HepG2 (cell line): ENCODE data around the gene SNX30. TPM values are rescaled to one million over a fixed set of nuclear protein-coding genes. Genes with fewer than 3 reads are reported as not detected.

Experiments
- ATAC-seq: fragments of 200-7000 bp; cut with Tn5 transposase; 3 replicates; pipeline ENCODE4 v1.9.1; 2020; ENCODE audit warnings: mild to moderate bottlenecking, moderate library complexity
- BruUV-seq: library from RNA; stranded (reverse); fragments of 400-500 nt; replicated peaks from 2 replicates; lab custom pipeline; 2021; lab: Mats Ljungman, UMichigan
- CTCF ChIA-PET: fragments of 300-600 bp; formaldehyde crosslinking; extraction: SDS; loops from one replicate; lab custom pipeline; 2021; ENCODE audit warnings: low total read pairs, inconsistent platforms, low intra/inter-chr PET ratio; lab: Yijun Ruan, JAX
- POLR2A ChIA-PET: fragments of 350-600 bp; sonication (Branson Sonifier 250); formaldehyde crosslinking; loops from one replicate; lab custom pipeline; 2020; ENCODE audit warnings: antibody characterized with exemption, inconsistent platforms; lab: Yijun Ruan, JAX
- DNase-seq: peaks from one replicate; pipeline ENCODE4 v3.0.0-alpha.2; 2015; ENCODE audit warnings: low spot score
- FAIRE-seq: peaks from 3 replicates; lab custom pipeline; 2011; peaks lifted over from hg19 to GRCh38; lab: Jason Lieb, UNC
- H2AFZ ChIP-seq: one replicate; pipeline ENCODE4 v1.6.1; 2011; ENCODE audit warnings: low read length, inconsistent platforms
- H3K27ac ChIP-seq: fragments of 300-600 bp; 3 replicates; pipeline ENCODE4 v1.8.0; 2011; ENCODE audit warnings: mixed run types, mild to moderate bottlenecking, mixed read lengths, low read length, inconsistent platforms; ENCODE audit not compliant: insufficient read depth; ENCODE audit errors: extremely low read length
- H3K27me3 ChIP-seq, 2 experiments: fragments of 200-600 bp in 1 of 2; 2 replicates in 1 of 2; 3 replicates in 1 of 2; pipeline versions ENCODE4 v1.6.0 to v1.8.0; 2011; ENCODE audit warnings: low read length in 2 of 2, mild to moderate bottlenecking in 2 of 2, moderate library complexity in 2 of 2, inconsistent platforms in 1 of 2; ENCODE audit not compliant: insufficient read depth in 2 of 2, control insufficient read depth in 1 of 2
- H3K36me3 ChIP-seq, 2 experiments: fragments of 200-600 bp in 1 of 2; replicated peaks in 1 of 2; 2 replicates in 1 of 2; 3 replicates in 1 of 2; pipeline versions ENCODE4 v1.5.1 to v1.8.0; 2011; ENCODE audit warnings: low read length in 2 of 2, inconsistent platforms in 1 of 2; ENCODE audit not compliant: insufficient read depth in 2 of 2, control insufficient read depth in 1 of 2
- H3K4me1 ChIP-seq: 2 replicates; pipeline ENCODE4 v1.5.1; 2012; ENCODE audit warnings: low read length, inconsistent platforms; ENCODE audit not compliant: insufficient read depth
- H3K4me2 ChIP-seq: 2 replicates; pipeline ENCODE4 v1.6.0; 2011; ENCODE audit warnings: low read depth, low read length, inconsistent platforms
- H3K4me3 ChIP-seq, 3 experiments: fragments of 200-600 bp in 1 of 3; sonication (generic), shearing (Covaris generic) in 1 of 3; replicated peaks in 1 of 3; 2 replicates each; pipeline ENCODE4 v1.5.1; 2011 to 2016; ENCODE audit warnings: low read length in 3 of 3, inconsistent platforms in 2 of 3, low read depth in 2 of 3, mild to moderate bottlenecking in 2 of 3, control low read depth in 1 of 3, mixed read lengths in 1 of 3; ENCODE audit not compliant: insufficient read depth in 1 of 3
- H3K79me2 ChIP-seq: one replicate; pipeline ENCODE4 v1.6.1; 2011; ENCODE audit warnings: low read length, inconsistent platforms; ENCODE audit not compliant: insufficient read depth
- H3K9ac ChIP-seq: 2 replicates; pipeline ENCODE4 v1.6.0; 2011; ENCODE audit warnings: mild to moderate bottlenecking, low read depth, low read length, inconsistent platforms; ENCODE audit not compliant: insufficient read depth
- H3K9me3 ChIP-seq: 2 replicates; pipeline ENCODE4 v1.5.1; 2012; ENCODE audit warnings: mild to moderate bottlenecking, low read length
- H4K20me1 ChIP-seq: 2 replicates; pipeline ENCODE4 v1.6.0; 2011; ENCODE audit warnings: inconsistent platforms, mild to moderate bottlenecking, low read length, moderate library complexity; ENCODE audit not compliant: insufficient read depth
- ATM ChIP-seq: fragments of 450-650 bp; IDR thresholded peaks from 2 replicates; pipeline ENCODE4 v1.7.1; 2017; ENCODE audit warnings: mild to moderate bottlenecking, borderline replicate concordance
- FOXC1 ChIP-seq: sonication (generic); formaldehyde crosslinking; IDR thresholded peaks from 2 replicates; pipeline ENCODE4 v1.8.0; 2022; ENCODE audit warnings: mild to moderate bottlenecking, missing genetic modification reagents, borderline replicate concordance
- HDAC6 ChIP-seq: fragments of 200-600 bp; sonication (generic); IDR thresholded peaks from 2 replicates; pipeline ENCODE4 v1.7.0; 2017; ENCODE audit warnings: mild to moderate bottlenecking, antibody characterized with exemption, low read length, low read depth
- HOMEZ ChIP-seq: IDR thresholded peaks from 2 replicates; pipeline ENCODE4 v1.6.1; 2016; ENCODE audit warnings: low read depth
- LRRFIP1 ChIP-seq: sonication (generic); formaldehyde crosslinking; conservative IDR thresholded peaks from 2 replicates; pipeline ENCODE4 v1.4.0; 2020; ENCODE audit warnings: missing genetic modification reagents
- PRMT3 ChIP-seq: sonication (generic); formaldehyde crosslinking; IDR thresholded peaks from 2 replicates; pipeline ENCODE4 v1.8.1; 2022; ENCODE audit warnings: low read depth, mild to moderate bottlenecking, moderate library complexity, missing genetic modification reagents, borderline replicate concordance
- TFDP1 ChIP-seq: IDR thresholded peaks from 2 replicates; pipeline ENCODE4 v1.6.1; 2016; ENCODE audit warnings: missing compliant biosample characterization, missing genetic modification reagents, borderline replicate concordance
- ZBTB1 ChIP-seq: sonication (generic); formaldehyde crosslinking; IDR thresholded peaks from 2 replicates; pipeline ENCODE4 v1.4.0; 2020; ENCODE audit warnings: missing genetic modification reagents, borderline replicate concordance
- ZFAT ChIP-seq: sonication (generic); formaldehyde crosslinking; conservative IDR thresholded peaks from 2 replicates; pipeline ENCODE4 v1.8.1; 2023; ENCODE audit warnings: missing genetic modification reagents, inconsistent platforms
- ZFX ChIP-seq: sonication (generic); formaldehyde crosslinking; IDR thresholded peaks from 2 replicates; pipeline ENCODE4 v1.4.0; 2020; ENCODE audit warnings: mild to moderate bottlenecking, low read depth, missing genetic modification reagents, moderate library complexity
- ZNF260 ChIP-seq: sonication (generic); formaldehyde crosslinking; IDR thresholded peaks from 2 replicates; pipeline ENCODE4 v1.4.0; 2020; ENCODE audit warnings: missing genetic modification reagents, low read depth, mild to moderate bottlenecking, borderline replicate concordance
- ZNF607 ChIP-seq: sonication (generic); formaldehyde crosslinking; IDR thresholded peaks from 2 replicates; pipeline ENCODE4 v1.5.1; 2020; ENCODE audit warnings: missing genetic modification reagents, mild to moderate bottlenecking, borderline replicate concordance
- ZNF678 ChIP-seq: sonication (generic); formaldehyde crosslinking; IDR thresholded peaks from 2 replicates; pipeline ENCODE4 v1.4.0; 2020; ENCODE audit warnings: mild to moderate bottlenecking, missing genetic modification reagents
- WGBS: methylation state at CpG from one replicate; pipeline ENCODE4 v1.1.6; 2017; ENCODE audit warnings: low lambda C conversion rate; 5-methylcytosine and 5-hydroxymethylcytosine counted together
- in situ Hi-C: cut with HindIII; loops from 2 replicates; pipeline ENCODE4 v1.10.0; 2017; ENCODE audit warnings: low pct_unique_long_range_greater_than_20kb; ENCODE audit not compliant: extremely low pct_ligation_motif_present
- intact Hi-C: fragments of 100-400 bp; cut with micrococcal nuclease; formaldehyde crosslinking; loops from one replicate; pipeline ENCODE4 v1.10.0; 2022; ENCODE audit not compliant: unreplicated experiment
- polyA plus RNA-seq, 8 experiments: library from polyadenylated mRNA; depleted of rRNA in 3 of 8; stranded (reverse) in 7 of 8; unstranded in 1 of 8; fragments of >200 nt; fragmentation: Illumina TruSeq in 4 of 8; extraction: Trizol in 4 of 8; gene quantifications; 2 replicates each; pipeline versions ENCODE4 v1.2.1 to v1.2.3, GENCODE V29; 2011 to 2016; ENCODE audit warnings: low read depth in 4 of 8, missing spikeins in 1 of 8, mixed read lengths in 1 of 8; ENCODE audit not compliant: insufficient read depth in 1 of 8
- total RNA-seq, 5 experiments: library from RNA; depleted of rRNA; stranded (reverse); fragments of >200 nt; fragmentation: Illumina TruSeq; extraction: Trizol; gene quantifications; 2 replicates each; pipeline ENCODE4 v1.2.3, GENCODE V29; 2016; ENCODE audit warnings: low read depth in 1 of 5
- TF ChIP-seq, protein P1 (sequence below): sonication (generic); formaldehyde crosslinking; IDR thresholded peaks from 2 replicates; pipeline ENCODE4 v1.4.0; 2020; ENCODE audit warnings: missing genetic modification reagents
- TF ChIP-seq, protein P2 (sequence below): IDR thresholded peaks from 2 replicates; pipeline ENCODE4 v1.6.1; 2016; ENCODE audit warnings: missing biosample characterization, missing genetic modification reagents, low read depth

The SNX30 gene
- total and polyA plus RNA-seq, 2 of the 13 experiments (the other 11 are each of a cell fraction or from before 2014, with no cell fraction given) = 4.4 to 12.4 TPM

- peaks cover 3 to 12% of the 10 kb centered on the region in 2 experiments; a peak in 3 of 5 replicates for H3K36me3 ChIP-seq
- in situ Hi-C loops = no loop called here
- no peak overlapping the region for H3K4me2 ChIP-seq
- CTCF ChIA-PET = no interaction called here
- peaks cover 8% of the 10 kb centered on the region; the same call in 1 of the 2 replicates for H3K4me1 ChIP-seq
- ATAC-seq (no peak), FAIRE-seq (no peak), DNase-seq (no peak)
- WGBS = 92% methylated on average over 3 of the region's 3 CpGs
- no peaks in the 10 kb centered on the region for H4K20me1 ChIP-seq
- POLR2A ChIA-PET = no interaction called here
- H3K27ac ChIP-seq = no peak overlapping the region
- no peak overlapping the region for H3K4me3 ChIP-seq
- no TSS peak for BruUV-seq
- H3K79me2 ChIP-seq = no peaks in the 10 kb centered on the region
- TF ChIP-seq LRRFIP1 (CRISPR knock-in tag) (no peak), ZNF678 (CRISPR knock-in tag) (no peak), PRMT3 (CRISPR knock-in tag) (no peak), ZNF607 (CRISPR knock-in tag) (no peak), FOXC1 (CRISPR knock-in tag) (no peak), ZNF260 (CRISPR knock-in tag) (no peak), HOMEZ (CRISPR knock-in tag) (no peak), TFDP1 (CRISPR knock-in tag) (no peak), ZBTB1 (CRISPR knock-in tag) (no peak), ZFX (no peak), HDAC6 (no peak), ATM (no peak), ZFAT (CRISPR knock-in tag) (no peak)
- TF ChIP-seq, protein P1, sequence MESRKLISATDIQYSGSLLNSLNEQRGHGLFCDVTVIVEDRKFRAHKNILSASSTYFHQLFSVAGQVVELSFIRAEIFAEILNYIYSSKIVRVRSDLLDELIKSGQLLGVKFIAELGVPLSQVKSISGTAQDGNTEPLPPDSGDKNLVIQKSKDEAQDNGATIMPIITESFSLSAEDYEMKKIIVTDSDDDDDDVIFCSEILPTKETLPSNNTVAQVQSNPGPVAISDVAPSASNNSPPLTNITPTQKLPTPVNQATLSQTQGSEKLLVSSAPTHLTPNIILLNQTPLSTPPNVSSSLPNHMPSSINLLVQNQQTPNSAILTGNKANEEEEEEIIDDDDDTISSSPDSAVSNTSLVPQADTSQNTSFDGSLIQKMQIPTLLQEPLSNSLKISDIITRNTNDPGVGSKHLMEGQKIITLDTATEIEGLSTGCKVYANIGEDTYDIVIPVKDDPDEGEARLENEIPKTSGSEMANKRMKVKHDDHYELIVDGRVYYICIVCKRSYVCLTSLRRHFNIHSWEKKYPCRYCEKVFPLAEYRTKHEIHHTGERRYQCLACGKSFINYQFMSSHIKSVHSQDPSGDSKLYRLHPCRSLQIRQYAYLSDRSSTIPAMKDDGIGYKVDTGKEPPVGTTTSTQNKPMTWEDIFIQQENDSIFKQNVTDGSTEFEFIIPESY (CRISPR knock-in tag) = no peak
- TF ChIP-seq, protein P2, sequence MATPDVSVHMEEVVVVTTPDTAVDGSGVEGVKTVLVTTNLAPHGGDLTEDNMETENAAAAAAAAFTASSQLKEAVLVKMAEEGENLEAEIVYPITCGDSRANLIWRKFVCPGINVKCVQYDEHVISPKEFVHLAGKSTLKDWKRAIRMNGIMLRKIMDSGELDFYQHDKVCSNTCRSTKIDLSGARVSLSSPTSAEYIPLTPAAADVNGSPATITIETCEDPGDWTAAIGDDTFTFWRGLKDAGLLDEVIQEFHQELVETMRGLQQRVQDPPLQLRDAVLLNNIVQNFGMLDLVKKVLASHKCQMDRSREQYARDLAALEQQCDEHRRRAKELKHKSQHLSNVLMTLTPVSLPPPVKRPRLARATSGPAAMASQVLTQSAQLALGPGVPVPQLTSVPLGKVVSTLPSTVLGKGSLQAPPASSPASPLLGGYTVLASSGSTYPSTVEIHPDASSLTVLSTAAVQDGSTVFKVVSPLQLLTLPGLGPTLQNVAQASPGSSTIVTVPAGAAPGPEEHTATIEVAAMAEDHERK = no peak
- H2AFZ ChIP-seq = no peak overlapping the region
- no peaks in the 10 kb centered on the region for H3K9me3 ChIP-seq
- no peaks in the 10 kb centered on the region for H3K27me3 ChIP-seq
- no peak overlapping the region for H3K9ac ChIP-seq
- intact Hi-C loops = no loop called here
Observed at GRCh38 chr9:112822618-112823017, 72.1 kb downstream of the SNX30 start.
